CD4-positive, alpha-beta T cell treated with Interleukin-6 for 4 hours (primary cell): ENCODE results near the gene ZNF638.

ENCODE experiments used
- DNase-seq: peaks from one replicate; pipeline ENCODE4 v3.0.0-alpha.2; 2020; ENCODE audit warnings: mixed read lengths

Gene ZNF638

GRCh38 chr2:71474744-71475397, 143.3 kb downstream of the ZNF638 start:
- no peak for DNase-seq

- no peak for DNase-seq
Observed at GRCh38 chr2:71476495-71476894, 144.9 kb downstream of the ZNF638 start.

GRCh38 chr2:71477231-71477691, 145.7 kb downstream of the ZNF638 start:
- no peak for DNase-seq

- no peak for DNase-seq
Observed at GRCh38 chr2:71478806-71479205, 147.2 kb downstream of the ZNF638 start.

GRCh38 chr2:71479261-71479660, 147.7 kb downstream of the ZNF638 start:
- DNase-seq, result no peak

GRCh38 chr2:71481111-71481510, 149.5 kb downstream of the ZNF638 start:
- DNase-seq, result no peak

GRCh38 chr2:71482055-71482454, 150.5 kb downstream of the ZNF638 start:
- DNase-seq, result no peak

- no peak for DNase-seq
Observed at GRCh38 chr2:71483246-71483645, 151.7 kb downstream of the ZNF638 start.

- DNase-seq, result no peak
Observed at GRCh38 chr2:71484354-71484753, 152.8 kb downstream of the ZNF638 start.
